GOT3 (cell line): ENCODE results near the gene MEF2B.
"Not testable (repeated sequence)": the region's sequence is repeated elsewhere in the genome, so short reads cannot be mapped to it uniquely, and the experiment has no call there.

Source experiments
- DNase-seq: peaks from one replicate; lab custom pipeline; 2025; ENCODE audit warnings: mixed read lengths; lab: John Stamatoyannopoulos, UW

MEF2B gene

DNA sequence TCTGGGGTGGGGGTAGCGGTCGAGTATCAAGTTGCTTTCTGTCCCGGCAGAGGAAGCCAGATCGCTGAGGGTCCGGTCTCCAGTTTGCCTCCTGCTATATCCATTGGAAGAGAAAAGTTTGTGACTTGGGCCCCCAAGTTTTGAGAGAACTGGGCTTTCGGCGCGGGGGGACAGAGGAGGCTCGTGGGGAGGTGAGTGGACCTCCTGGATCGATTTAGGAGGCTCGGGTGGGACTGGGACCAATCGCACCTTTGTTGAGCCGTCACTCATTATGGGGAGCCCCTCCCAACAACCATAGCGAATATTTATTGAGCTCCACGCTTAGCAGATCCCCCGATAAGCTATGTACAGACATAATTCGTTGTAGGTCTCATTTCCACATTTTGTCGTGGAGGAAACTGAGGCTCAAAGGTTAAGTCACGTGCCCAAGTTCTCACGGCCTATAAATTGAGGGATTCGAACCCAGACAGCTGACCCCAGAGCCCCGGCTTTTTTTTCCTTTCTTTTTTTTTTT lies 22.9 kb upstream of the MEF2B start:
- no peak for DNase-seq

DNA sequence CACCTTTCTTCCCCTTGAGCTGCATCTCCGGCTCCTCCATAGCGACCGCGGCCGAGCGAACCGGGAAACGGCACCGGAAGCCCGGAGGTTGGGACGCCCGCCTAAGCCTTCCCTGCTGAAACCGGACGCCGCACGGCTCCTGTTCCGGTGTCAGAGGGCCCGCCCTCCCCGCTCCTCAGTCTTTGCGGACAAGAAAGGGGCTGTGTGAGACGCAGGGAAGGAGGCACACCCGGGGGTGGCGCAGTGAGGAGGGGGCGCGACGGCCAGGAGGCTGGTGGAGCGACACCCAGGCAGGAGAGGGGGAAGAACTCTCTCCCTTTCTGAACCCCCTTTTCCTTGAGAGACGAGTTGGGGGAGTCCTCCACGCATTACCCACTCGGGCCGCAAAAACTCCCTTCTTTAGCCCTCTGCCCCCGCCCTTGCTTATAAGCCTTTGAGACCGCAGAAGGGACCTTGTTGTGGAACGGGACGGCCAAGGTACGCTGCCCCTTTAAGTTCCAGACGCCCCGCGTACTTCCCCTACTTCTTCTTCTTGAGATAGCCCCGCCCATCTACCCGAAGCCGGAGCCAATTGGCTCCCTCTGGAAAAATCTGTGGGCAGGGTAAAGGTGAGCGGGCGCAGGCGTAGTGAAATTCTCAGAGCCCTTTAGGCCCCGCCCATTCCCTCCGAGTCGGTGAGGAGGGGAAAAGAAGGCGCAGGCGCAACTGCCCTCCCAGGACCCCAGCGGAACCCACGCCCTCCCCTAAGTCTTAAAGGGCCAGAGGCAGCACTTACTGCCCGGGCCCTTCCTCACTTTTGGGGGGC lies 22.2 kb upstream of the MEF2B start, which contains the start of the genes BORCS8 and RFXANK:
BORCS8 (minus strand) TSS at position 75 of the 805 bp plus-strand sequence; CDS start at position 40, 35 bp downstream.
RFXANK (plus strand) TSS at position 181 of the 805 bp plus-strand sequence. CDS start 1,689 bp downstream, outside the sequence.
- peak; percentile 93 for DNase-seq

DNA sequence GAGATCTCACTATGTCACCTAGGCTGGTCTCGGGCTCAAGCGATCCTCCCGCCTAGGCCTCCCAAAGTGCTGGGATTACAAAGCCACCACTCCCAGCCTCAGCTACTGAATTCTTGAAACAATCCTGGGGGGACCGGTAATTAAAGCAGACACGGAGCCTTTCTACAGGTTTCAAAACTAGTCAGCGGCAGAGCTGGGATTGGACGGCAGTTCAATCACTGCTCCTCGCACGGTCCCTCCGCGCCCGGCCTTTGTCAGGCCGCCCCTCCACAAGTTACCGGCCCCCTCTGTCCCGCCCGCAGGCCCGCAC lies 21.7 kb upstream of the MEF2B start:
- DNase-seq, result no peak

DNA sequence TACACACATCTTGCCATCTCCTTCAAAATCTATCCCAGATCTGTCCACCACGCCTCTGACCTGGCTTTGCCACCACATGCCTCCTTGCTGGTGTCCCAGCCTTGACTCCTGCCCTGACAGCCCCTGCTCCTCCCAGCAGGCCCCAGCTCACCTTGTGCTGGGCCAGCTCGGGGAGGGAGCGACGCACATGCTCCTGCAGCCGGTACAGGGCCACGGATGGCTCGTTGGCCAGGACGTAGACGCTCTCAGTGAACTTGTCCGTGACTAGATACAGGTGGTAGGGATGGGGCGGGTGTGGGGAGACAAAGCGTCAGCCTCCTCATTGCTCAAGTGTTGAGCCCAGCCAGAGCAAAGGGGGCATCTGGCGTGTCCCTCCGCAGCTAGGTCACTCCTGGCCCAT lies 16.7 kb upstream of the MEF2B start:
- DNase-seq, result no peak

DNA sequence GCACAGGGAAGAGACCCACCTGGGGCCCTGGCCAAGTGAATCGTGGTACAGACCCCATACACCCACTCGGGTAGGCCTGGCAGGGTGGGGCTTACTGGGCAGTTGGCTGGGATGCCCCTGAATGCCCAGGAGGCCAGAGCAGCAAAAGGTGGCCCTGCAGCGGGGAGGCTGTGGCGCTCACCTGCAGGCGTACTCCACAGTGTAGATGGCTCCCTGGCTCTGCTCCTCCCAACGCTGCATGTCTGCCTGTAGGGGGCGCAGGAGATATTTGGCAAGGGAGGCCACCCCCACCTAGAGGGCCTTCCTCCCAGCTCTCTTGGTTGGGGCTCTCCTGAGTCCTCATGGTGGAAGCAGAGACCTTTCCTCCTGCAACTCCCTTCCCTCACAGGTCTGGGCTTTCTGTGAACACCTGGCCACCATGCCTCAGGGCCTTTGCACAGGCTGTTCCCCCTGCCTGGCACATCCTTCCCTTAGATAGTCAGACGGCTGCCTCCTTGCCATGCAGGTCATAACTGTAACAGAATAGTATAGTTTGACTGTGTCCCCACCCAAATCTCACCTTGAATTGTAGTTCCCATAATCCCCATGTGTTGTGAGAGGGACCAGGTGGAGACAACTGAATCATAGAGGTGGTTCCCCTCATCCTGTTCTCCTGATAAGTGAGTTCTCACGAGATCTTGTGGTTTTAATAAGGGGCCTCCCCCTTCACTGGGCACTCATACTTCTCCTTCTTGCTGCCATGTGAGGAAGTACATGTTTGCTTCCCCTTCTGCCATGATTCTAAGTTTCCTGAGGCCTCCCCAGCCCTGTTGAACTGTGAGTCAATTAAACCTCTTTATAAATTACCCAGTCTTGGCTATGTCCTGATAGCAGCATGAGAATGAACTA lies 16.0 kb upstream of the MEF2B start:
- DNase-seq, result no peak

DNA sequence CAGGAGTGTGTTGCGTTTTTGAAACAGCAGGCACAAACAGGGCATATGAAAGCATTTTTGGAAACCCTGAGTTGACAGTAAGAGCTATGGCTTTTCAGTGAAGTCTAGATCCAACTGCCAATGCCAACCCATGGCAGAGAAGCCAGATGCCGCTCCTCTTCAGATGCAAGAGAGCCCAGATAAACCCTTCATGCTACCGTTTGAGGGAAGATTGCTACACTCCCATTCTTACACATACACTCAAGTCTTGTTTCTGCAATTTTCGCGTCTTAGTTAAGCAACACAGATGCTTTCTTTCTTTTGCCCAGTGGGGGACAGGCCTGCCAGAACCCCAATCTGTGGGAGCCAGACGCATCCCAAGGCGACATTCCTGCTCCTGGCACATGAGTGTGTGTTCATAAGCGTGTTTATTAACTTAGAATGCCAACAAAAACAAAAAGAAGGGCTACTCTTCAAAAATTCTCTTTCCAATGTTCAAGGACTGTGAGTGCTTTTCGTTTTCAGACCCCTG lies 11.5 kb upstream of the MEF2B start:
- no peak for DNase-seq

DNA sequence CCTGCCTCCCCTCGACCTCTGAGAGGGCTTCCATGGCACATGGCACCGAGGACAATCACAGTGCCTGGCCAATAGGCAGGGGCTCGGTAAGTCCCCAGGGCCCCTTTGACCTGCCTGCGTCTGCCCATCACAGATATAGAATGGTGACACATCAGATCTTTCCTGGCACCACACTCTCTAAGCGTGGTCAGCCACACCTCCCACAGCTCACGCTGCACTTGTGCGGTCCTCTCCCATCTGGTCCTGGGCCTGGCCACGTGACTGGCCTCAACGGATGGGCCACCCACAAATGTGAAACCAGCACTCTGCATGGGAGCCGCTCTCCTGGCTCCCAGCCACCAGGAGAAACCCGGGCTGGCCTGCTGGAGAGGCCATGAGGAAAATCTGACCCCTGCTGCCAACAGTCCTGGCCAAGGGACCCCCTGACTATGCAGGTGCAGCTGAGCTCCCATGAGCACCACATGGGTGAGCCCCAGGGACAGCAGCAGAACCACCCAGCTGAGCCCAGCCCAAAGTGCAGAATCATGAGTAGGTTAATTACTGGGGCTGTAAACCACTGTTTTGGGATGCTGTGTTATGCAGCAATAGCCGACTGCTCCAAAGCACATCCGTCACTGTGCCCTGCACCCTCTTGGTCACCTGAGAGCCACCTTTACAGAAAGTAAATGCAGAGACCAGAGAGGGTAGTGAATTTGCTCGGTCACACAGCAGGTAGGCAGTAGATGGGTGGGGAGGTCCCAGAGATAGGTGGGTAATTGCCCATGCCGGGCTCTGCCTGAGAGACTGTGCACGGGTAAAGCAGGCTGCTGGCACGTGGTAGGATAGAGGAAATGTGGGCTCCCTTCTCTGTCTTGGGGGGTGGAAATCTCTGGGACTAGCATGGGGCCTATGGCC lies 9.7 kb upstream of the MEF2B start:
- no peak for DNase-seq

DNA sequence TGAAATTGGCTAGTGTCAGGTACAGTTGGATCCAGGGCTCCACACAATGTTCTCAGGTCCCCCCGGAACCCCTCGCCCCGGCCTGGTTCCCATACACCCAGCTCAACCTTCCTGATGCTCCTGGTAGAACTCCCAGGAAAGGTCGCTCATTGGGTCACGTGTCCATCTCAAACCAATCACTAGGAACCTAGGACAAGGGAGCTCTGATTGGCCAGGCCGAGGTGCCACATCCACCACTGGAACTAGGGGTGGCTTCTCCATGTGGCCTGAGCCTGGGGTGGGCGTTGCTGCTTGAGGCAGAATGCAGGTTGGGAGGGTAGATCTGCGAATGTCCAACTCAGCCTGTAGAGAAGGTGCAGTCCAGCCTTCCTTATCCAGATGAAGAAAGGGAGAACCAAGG lies 6.9 kb upstream of the MEF2B start:
- no peak for DNase-seq

DNA sequence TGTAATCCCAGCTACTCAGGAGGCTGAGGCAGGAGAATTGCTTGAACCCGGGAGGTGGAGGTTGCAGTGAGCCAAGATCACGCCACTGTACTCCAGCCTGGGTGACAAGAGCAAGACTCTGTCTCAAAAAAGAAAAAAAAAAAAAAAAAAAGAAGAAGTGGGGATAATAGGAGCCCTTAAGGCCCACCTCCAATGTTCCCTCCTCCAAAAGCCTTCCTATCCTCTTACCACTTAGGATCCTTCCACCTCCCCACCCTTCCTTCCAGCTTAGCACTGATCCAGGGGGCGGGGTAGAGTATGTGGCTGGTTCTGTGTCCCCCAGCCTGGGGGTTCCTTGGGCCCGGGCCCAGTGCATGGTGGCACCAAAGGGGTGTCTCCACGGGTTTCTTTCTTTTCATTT lies 3.2 kb upstream of the MEF2B start:
- DNase-seq, result not testable (repeated sequence)

DNA sequence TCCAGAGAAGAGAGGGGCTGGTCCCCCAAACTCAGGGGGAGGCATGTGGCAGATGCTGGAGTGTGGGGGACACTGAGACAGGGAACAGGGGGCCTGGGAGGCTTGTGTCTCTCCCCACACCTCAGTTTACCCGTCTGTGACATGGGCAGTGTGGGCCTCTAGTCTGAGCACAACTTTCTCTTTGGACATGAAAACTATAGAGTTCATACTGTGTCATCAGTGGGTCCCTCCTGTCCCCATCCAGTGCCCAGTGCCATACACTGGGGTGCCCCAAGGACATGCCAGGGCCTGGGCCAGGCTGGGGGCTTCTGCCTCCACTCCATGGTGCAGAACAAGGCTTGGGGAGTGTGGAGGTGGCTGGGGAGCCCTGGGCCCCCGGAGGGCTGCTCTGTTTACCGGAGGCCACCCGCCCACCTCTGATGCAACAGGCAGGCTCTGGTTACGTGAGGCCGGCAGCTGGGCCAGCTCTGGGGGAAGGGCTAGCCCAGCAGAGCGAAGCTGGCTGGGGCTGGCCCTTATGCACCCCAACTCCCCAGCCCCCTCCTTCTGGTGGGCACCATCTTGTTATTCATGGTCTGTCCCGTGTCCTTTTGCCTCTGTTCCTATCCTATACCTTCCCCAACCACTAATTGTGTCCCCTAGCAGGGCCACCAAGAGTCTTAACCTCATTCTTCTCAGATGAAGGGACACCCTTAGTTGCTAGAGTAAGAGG lies 1.9 kb upstream of the MEF2B start:
- DNase-seq, result no peak

DNA sequence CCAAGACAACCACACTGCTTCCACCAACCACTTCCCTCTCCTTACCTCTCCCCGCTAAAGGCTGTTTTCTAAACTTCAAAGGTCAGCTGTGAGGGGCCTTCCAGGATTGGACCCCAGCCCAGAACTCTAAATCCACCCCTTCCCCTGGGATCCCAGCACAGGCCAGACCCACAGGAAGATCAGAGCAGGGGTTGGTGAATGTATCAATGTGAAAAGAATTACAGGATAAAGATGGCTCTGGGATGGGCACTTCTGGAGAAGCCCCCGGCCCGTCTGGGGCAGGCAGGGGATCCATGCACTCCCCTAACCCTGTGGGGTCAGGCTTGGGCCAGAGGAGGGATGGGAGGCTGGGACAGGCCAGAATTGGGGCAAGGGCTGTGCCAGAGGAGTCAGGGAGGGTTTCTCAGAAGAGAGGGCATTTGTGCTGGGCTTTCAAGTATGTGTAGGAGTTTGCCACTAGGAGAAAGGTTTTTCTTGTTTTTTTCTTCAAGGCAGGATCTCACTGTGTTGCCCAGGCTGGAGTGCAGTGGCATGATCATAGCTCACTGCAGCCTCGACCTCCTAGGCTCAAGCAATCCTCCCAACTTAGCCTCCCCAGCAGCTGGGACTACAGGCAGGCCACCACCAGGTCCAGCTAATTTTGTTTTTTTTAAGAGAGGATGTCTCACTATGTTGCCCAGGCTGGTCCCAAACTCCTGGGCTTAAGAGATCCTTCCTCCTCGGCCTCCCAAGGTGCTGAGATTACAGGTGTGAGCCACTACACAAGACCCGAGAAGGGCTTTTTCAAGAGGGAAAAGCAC lies 1.0 kb upstream of the MEF2B start:
- no peak for DNase-seq

DNA sequence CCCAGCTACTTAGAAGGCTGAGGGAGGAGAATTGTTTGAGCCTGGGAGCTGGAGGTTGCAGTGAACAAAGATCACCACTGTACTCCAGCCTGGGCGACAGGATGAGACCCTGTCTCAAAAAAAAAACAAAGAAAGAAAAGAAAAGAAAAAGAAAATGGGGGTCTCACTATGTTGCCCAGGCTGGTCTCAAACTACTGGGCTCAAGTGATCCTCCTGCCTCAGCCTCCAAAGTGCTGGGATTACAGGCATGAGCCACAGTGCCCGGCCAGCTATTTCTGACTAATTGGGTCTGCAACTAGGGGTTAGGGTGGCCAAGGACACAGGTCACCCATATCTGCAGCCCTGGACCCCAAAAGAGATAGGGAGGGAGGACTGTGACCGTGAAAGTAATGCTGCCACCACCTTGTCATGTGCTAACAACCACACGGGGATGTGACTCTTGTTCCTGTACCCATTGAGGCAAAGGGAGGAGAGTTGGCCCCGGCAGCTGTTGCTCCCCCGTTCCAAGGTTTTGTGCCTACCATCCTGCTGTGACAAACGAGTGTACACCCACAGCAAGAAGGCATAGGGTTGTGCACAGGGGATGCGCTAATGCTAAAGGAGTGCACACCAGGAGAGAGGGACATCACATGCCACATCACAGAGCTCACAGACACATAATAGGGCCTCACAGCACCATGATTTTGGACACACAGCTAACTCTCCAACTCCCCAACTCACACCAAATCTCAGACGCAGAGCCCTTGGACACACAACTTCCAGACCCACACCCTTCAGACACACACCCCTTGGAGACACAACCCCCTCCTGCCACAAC lies 619 bp downstream of the MEF2B start:
- DNase-seq, result no peak

DNA sequence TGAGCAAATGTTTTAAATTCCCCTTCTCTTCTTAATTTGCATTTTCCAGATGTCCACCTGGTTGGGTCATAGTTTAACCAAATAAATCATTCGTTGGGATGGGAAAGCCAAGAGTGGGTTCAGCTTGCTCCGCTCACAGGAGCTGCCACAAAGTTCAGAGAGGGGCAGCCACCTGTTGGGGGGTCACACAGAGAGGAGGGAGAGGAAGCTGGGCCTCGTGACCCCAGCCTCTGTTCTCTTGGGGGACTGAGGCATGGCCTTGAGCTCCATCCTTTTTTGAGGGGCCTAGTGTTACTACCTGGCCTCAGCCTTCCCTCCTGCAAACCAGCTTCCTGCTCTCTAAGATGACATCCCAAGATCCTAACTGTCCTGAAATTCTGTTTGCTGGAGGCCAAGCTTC lies 2.5 kb downstream of the MEF2B start:
- DNase-seq, result no peak

DNA sequence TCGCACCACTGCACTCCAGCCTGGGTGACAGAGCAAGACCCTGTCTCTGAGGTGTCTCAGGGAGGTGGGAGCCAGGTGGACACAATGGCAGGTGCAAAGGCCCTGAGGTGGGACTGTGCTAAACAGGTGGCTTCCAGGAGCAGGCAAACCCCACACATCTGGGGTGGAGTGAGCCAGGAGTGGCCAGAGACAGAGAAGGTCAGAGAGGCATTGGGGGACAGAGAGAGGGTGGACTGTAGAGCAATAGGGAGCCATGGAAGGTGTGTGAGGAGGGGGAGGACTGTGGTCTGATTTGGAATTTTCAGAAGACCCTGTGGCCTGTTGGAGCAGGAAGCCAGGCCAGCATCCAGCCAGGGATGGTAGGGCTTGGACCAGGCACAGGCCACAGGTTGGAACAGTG lies 4.7 kb downstream of the MEF2B start:
- no peak for DNase-seq

DNA sequence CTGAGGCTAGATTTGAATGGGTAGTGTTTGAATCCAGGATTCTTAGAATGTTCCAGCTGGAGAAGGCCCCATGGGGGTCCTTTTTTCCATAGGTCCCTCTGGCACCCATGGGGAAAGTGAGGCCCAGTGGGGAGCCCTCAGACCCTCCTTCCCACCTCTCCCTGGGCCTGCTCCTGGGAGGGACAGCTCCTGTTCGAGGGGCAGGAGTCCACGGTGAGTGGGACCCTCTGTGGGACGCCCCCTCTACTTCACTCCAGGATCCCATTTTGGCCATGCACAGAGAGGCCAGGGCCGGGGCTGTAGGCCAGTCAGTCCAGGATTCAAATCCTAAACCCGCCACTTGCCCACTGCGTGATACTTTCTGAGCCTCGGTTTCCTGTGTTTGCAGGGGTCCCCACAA lies 7.6 kb downstream of the MEF2B start:
- DNase-seq, result no peak

DNA sequence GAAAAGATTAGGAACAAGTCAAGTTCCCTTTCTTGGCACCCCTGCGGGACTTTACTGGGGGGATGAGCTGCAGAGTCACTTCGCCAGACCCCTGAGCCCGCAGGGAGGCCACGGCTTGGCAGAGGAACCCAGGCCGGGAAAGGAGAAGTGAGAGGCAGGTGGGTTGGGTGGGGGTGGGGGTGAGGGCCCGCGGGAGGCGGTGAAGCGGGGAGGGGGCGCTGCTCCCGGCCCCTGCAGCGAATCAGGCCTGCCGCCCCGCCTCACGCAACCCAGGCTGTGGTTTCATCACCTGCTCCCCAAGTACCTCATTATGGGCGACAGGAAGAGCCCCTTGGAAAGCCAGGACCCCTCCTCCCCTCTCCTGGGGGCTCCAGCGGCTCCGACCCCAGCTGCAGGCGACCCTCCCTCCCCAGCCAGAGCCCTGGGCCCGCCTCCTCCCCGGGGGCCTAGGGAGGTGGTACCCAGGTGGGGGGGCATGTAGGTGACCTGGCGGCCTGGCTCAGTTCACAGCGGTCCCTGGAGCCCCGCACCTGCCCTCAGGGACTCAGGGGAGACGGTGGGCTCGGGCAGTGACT lies 9.5 kb downstream of the MEF2B start:
- DNase-seq, result no peak

DNA sequence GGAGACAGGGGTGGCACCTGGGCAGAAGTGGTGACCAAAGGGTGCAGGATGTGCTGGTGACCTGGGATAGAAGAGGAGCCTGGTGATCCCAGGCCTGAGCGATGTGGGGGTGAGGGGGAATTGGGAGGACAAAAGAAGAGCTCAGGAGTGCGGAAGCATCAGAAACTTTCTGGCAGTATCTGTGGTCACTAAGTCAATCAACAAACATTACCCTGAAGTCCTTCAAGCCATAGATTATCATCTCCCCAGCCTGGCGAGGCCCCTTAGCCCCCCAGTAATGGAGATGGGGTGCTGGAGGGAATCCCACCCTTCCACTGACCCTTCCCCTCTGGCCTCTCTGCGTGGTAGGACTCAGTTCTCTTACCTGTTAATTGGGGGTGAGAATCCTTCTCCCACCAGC lies 10.5 kb downstream of the MEF2B start:
- no peak for DNase-seq

DNA sequence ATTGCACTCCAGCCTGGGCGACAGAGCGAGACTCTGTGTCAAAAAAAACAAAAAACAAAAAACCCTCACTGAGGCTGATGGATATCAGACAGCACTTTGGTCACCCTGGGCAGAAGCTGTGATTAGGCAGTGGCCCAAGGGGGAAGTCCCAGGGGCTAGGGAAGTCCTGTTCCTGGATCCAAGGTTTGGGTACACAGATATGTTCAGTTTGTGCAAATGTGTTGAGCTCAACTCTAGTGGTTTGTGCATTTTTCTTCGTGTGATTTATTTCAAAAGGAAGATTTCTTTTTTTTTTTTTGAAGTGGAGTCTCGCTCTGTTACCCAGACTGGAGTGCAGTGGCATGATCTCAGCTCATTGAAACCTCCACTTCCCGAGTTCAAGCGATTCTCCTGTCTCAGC lies 12.3 kb downstream of the MEF2B start:
- no peak for DNase-seq
